CD4-positive, alpha-beta T cell treated with Interleukin-10 for 1 hour (primary cell): ENCODE measurements around the gene DPEP1.

Experiments
- DNase-seq: peaks from one replicate; pipeline ENCODE4 v3.0.0-alpha.2; 2020

DPEP1 gene

GRCh38 chr16:89599451-89599858 is 14.0 kb upstream of the DPEP1 start:
- peak; percentile 19 for DNase-seq

DNA sequence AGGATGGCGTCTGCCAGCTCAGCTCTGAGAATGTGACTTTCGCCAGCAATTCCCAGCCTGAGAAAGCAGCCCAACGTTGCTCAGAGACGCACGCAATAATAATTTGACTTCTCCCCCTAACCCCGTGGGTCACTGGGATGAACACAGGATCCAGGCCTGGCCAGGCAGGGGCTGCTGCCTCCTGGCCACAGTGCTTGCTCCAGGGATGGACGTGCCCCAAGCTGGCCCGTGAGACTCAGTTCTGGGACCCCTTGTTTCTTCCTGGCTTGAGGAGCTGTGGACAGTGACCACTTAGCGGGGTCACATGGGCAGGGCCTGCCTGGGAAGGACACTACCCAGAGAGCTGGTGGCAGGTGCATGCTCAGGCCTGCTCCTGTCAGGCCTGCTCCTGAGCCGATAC is 13.5 kb upstream of the DPEP1 start:
- DNase-seq = no peak

DNA sequence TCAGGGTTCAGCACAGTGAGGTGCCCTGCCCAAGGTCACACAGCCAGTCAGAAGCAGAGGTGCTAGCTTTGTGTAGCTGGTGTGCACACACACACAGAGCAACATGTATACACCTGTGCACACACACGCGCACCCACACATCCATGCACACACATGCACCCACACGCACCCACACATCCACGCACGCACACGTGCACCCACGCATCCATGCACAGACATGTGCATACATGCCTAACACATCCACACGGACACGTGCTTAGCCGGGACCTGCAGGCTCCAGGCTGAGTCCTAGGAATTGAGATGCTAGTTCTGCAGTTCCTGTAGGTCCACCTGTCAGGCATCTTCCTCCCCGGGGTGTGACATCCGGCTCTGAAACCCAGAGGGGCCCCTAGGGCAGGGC is 13.0 kb upstream of the DPEP1 start:
- no peak for DNase-seq

DNA sequence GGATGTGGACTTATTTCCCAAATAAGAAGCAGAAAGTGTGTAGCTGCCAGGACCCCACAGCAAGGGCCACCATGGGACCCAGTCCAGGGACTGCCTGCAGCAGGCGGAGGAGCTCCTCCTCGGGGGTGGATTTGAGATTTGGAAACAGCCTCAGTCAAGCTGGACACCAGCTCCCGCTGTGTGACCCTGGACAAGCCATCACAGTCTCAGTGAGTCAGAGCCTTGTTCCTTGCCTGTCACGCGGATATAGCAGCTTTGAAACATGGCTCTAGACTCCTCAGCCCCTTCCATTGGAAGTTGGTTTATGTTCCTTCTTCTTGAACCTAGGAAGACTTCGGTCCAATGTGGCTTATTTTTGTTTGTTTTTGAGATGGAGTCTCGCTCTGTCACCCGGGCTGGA is 12.5 kb upstream of the DPEP1 start:
- no peak for DNase-seq

DNA sequence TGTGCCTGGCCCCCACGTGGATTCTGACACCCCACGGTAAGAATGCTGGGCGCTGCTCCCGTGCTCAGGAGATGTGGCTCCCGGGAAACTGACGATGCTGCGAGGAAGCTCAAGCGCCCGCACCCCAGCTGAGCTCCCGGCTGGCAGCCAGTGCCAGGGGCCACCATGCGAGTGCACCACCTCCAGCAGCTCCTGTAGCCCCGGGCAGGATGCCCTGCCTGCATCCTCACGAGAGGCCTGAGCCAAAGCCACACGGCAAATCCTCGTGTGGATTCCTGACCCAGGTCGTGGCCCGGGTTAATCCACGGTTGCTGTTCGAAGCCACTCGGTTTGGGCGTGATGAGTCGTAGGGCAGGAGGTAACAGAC is 11.6 kb upstream of the DPEP1 start:
- no peak for DNase-seq

DNA sequence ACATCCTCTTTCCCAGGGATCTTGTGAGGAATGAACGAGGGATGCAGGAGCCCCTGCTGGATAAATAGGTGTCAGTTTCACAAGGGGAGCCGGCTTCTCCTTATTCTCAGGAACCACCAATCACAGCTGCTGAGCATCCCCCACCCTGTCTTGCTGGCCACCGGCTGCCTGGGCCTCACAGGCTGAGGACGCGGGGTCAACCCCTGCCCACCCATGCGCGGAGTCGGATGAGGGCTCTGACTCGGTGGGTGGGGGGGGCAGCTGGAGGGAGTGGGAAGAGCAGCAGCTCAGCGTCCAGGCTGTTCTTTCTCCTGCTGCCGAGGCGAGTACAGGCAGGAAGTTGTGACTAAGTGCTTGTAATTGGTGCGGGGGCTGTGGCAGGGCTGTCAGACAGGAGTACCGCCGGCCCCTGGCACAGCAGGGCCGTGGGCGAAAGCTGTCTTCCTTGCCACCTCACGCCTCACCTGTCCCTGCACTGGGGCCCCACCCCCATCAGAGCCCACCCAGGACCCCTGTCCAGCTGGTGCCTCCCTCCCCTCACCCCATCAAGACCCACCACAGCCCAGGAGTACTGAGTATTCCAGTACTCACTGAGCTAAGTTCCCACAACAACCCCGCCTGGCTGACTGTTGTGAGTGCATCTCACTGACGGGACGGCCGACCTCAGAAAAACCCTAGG is 11.0 kb upstream of the DPEP1 start:
- DNase-seq = peak; percentile 45

GRCh38 chr16:89602952-89603590 is 10.4 kb upstream of the DPEP1 start:
- DNase-seq = no peak

DNA sequence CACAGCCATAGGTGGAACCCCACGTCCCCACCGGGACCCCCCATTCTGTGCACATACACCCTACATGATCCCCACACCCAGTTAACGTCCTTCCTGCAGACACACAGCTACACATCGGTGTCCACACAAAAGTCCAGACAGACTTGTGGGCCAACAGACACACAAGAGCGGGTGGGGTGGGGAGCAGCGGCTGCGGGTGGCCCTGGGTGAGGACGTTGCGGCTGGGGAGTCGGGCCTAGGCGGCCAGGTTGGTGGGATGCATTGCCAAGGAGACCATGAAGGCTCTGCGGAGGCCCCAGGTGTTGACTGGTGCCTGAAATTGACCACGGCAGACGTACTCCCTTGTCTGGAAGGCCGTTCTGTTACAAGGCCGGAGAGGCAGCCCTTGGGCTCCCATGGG is 8.7 kb upstream of the DPEP1 start:
- DNase-seq = no peak

DNA sequence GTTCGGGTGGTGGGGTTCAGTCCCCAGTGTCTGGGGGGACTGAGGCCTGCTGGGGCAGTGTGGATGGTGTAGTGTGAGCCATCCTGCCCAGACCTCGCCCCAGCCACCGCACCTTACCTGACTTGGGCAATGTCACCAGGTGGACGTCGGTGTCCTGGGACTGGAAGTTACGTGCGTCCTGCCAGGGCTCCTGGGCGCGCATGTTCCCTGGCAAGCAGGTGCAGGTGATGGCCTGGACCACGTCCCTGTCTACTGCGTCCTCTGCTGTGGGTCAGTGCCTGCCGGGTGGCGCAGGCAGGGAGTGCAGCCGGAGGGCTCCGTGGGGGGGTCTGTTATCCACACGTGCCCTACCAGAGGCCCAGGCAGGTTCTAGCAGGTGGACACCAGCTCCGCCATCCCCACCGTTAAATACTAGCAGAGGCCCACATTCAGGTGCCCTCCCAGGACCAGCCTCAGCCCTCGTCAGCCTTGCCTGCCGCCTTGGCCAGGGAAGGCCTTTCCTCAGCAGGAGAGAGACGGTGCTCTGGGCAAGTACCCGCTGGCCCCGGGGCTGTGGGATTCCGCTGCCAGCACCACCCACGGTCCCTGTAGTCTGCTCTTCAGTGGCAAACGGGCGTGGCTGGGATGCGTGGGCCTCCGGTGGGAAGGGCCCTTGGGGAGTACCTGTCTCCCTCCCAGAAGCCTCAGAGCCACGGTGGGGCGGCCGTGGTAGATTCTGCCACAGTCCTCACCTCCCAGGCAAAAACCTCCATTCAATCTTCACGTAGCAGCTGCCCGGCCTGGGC is 8.1 kb upstream of the DPEP1 start:
- DNase-seq = no peak

GRCh38 chr16:89606006-89606405 is 7.4 kb upstream of the DPEP1 start:
- no peak for DNase-seq

DNA sequence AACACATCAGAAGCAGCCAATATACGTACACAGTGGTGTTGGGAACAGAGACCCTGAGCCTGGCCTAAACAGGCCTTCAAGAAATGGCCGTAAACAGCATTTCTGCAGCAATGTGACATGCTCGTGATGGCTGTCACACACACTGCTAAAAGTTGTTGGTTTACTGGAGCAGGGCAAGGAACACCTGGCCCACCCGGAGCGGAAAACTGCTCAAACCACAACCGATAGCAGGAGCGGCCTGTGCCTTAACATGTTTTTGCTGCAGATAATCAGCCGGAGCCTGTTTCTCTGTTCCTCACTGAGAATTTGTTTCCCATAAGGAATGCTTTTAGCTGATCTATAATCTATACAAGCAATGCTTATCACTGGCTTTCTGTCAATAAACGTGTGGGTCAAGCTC is 6.0 kb upstream of the DPEP1 start:
- no peak for DNase-seq

DNA sequence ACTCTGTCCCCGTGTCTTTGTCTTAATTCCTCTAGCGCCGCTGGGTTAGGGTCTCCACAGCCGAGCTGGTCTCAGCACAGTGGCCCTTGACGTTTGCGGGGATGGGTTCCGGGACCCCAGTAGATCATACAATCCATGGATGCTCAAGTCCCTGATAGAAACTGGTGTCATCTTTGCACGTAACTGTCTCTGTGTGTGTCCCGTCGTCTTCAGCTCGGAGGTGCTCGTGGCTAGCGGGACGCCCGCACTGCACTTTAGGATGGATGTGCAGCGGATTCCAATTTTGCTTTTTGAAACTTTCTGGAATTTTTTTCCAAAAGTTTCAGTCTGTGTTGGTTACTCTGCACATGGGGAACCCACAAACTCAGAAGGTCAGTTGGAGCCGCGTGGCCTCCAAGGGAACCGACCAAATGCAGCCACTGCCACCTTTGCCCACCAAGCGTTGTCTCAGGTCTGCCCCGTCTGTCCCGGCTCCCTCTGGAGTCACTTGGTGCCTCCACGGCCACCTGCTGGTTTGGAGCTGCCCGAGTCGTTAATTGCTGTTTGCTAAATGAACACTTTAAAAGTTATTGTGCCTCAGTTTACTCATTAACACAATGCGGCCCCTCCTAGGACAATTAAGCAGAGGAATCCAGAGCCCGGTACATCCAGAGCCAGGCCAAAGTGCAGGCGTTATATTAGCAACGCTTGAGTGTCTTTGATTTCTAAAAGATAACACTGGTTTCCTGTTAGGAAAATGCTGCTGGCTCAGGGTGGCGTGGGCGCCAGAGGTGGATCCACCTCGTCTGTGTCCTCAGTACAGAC is 5.3 kb upstream of the DPEP1 start:
- DNase-seq = no peak

GRCh38 chr16:89610108-89610453 is 3.4 kb upstream of the DPEP1 start:
- DNase-seq = no peak

DNA sequence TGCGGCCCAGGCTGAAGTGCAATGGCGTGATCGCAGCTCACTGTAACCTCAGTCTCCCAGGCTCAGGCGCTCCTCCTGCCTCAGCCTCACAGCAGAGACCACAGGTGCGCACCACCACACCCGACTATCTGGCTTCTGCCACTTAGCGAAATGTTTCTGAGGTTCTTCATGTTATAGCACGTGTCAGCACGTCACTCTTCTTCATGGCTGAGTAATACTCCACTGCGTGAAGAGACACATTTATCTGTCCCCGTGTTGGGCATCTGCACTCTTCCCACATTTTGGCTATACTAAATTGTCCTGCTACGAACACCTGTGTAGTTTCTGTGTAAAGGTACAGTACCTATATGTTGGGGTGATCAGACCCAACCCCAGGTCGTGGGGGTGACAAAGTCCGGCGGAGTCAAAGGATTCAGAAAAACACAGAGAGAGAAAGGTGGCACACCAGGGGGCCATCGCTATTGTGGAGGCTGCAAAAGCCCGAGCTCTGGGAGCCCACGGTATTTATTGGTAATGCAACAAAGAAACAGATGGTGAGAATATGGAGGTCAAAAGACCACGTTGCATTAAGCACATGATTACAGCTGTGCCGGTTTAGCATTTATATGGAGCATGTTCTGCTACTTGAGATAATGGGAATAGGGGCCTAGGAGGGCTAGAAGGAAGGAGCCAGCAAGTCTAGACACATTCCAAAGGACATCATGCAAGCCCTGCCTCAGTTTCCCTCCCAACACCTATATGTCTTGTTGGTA is 851 bp upstream of the DPEP1 start:
- DNase-seq = no peak

DNA sequence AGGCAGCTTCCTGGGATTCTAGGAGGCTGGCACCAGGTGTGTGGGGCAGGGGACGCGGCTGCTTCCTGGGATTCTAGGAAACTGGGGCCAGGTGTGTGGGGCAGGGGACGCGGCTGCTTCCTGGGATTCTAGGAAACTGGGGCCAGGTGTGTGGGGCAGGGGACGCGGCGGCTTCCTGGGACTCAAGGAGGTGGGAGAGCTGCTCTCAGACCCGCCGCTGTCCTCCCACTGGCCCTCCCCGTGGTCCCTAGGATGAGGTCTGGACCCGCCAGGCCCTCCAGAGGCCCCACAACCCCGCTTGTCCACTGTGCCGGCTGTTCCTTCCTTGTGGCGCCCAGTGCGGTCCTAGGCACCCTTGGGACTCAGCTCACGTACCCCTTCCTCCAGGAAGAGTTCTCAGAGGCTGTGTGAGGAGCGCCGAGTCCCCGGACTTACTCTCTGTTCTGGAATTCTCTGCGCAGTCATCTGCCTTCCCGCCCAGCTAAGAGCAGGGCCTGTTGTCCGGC is 565 bp downstream of the DPEP1 start:
- DNase-seq = no peak

DNA sequence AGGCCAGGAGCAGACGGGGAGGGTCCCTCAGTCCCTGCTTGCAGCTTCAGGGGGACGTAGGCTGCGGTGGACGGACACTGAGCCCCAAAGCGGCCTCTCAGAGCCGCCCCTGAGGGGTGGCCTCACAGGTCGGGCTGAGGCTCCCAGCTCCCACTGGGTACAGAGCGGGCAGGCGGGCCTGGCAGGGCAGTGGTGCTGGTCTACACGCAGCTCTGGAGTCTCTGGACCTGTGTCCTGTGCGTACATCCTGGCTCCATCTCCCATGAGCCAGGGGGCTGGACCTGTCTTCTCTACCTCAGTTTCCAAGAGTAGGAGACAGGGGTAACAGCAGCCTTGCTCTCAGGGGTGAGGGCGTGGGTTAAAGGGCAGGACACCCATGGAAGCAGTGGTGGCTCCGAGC is 1.7 kb downstream of the DPEP1 start:
- no peak for DNase-seq

DNA sequence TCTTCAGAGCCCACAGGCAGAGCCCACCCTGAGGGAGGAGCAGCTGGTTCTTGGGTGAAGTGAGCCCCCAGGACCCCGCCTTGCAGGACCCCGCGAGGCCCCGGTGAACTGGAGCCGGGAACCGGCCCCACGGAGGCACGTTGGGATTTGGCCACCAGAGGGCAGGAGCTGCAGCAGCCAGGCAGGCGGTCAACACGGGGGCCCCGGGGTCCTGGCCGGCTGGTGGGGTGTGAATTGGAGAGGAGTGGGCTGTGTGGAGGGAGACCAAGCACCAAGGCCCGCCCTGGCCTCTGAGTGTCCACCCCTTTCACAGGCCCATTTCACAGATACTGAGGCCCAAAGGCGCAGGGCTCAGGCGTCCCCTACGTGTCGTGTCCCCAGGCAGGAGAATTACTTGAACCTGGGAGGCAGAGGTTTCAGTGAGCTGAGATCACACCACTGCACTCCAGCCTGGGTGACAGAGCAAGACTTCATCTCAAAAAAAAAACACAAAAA is 2.2 kb downstream of the DPEP1 start:
- DNase-seq = peak; percentile 28

DNA sequence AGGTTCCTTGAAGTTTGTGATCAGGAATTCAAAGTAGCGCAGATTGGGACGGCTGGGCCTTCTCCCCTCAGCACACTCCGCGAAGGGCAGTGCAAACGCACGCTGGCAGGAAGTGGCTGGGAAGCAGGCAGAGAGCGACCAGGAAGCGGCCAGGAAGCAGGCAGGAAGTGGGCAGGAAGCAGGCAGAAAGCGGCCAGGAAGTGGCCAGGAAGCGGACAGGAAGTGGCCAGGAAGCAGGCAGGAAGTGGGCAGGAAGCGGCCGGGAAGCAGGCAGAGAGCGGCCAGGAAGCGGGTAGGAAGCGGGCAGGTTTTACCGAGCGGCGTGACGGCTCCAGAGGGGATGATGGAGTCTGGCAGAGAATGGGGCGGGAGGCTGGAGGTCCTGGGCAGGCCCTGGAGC is 3.2 kb downstream of the DPEP1 start:
- DNase-seq = peak; percentile 50

GRCh38 chr16:89617036-89617435 is 3.6 kb downstream of the DPEP1 start:
- DNase-seq = peak; percentile 8

DNA sequence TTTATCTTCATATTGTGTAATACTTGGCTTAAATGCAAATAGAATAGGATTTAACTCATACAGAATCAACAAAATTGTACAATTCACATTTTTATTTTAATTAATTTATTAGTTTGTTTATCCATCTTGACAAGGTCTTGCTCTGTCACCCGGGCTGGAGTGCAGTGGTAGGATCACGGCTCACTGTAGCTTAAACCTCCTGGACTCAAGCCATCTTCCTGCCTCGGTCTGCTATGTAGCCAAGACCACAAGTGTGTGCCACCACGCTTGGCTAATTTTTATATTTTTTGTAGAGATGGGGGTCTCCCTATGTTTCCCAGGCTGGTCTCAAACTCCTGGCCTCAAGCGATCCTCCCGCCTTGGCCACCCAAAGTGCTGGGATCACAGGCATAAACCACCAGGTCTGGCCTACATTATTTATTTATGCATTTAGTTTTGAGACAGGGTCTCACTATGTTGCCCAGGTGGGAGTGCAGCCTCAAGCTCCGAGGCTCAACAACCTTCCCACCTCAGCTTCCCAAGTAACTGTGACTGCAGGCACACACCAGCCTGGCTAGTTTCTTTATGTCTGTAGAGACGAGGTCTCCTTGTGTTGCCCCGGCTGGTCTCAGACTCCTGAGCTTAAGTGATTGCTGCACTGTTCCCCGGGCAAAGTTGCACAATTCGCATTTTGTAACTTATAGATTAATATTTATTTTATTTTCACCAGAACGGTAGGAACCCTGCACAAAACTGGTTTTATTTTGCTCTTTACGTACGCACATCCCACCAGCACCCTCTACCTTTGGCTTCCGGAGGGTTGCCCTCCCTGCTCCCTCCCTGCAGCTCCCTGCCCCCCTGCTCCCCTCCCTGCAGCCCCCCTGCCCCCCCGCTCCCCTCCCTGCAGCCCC is 4.9 kb downstream of the DPEP1 start:
- DNase-seq = no peak

DNA sequence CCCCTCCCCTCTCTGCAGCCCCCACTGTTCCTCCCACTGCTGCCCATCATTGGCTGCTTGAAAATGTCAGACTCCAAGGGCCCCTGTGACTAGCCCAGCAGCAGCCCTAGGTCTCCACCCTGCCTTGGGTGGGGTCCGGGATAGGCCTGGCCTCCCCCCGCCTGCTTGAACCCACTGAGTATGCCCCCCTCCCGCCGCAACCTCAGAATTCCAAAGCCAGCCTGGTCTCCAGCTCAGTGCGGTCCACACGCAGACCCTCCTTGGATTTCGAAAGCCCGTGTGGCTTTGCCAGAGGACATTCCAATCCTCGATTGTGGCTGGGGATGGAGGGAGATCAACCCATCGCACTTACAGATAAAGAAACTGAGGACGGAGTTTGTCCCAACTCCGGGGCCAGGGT is 6.4 kb downstream of the DPEP1 start:
- DNase-seq = no peak
